ENCODE data around the gene ZNF516. TPM values are rescaled to one million over a fixed set of nuclear protein-coding genes. Genes with fewer than 3 reads are reported as not detected.

Gene ZNF516
- total and polyA plus RNA-seq, 10 of the 15 experiments (the other 5 are each of a cell fraction or from before 2014, with no cell fraction given): 2.0 to 32.0 (median 8.3) TPM

- in situ Hi-C loops (cut with MboI) (no loop called here), intact Hi-C loops (cut with micrococcal nuclease; ENCODE audit: unreplicated experiment) (no loop called here)
- Histone ChIP-seq H3K27me3 (replicated peaks in 1 of 2; ENCODE audit: control insufficient read depth in 2 of 2, insufficient read depth in 2 of 2, low read length in 1 of 2) (no peaks in the 10 kb centered on the region), H3K4me3 (no peak overlapping the region), H3K79me2 (ENCODE audit: control insufficient read depth, insufficient read depth, low read length) (peaks cover 24% of the 10 kb centered on the region), H3K9me3 (replicated peaks; ENCODE audit: control insufficient read depth, insufficient read depth, low read length) (no peaks in the 10 kb centered on the region; the same call in 2 of the 3 replicates), H3K27ac (ENCODE audit: control insufficient read depth, insufficient read depth) (no peak overlapping the region), H3K9ac (ENCODE audit: control insufficient read depth, insufficient read depth, low read length) (no peak overlapping the region), H2AFZ (ENCODE audit: control insufficient read depth, low read depth, low read length) (no peak overlapping the region), H3K36me3 (ENCODE audit: control insufficient read depth in 2 of 2, insufficient read depth in 2 of 2, low read length in 1 of 2) (peaks cover 0 to 2% of the 10 kb centered on the region in 2 experiments; a peak in 3 of 4 replicates), H4K20me1 (ENCODE audit: control insufficient read depth, insufficient read depth) (peaks cover 7% of the 10 kb centered on the region), H3K4me1 (ENCODE audit: control insufficient read depth, insufficient read depth, low read length) (peaks cover 29% of the 10 kb centered on the region), H3K4me2 (ENCODE audit: control insufficient read depth, insufficient read depth) (no peak overlapping the region)
- ChIA-PET SMC1A (ENCODE audit: uncharacterized antibody, unreplicated experiment) (no interaction called here), POLR2A (no interaction called here), CTCF (no interaction called here), RAD21 (ENCODE audit: unreplicated experiment) (no interaction called here)
- FAIRE-seq (no peak), ATAC-seq (no peak), DNase-seq (ENCODE audit: low read depth, low spot score) (no peak)
- TF ChIP-seq CEBPB (IDR thresholded peaks at IDR 0.05; ENCODE audit: borderline replicate concordance in 1 of 2, low read depth in 2 of 2, low read length in 2 of 2): no peak
- TF ChIP-seq, protein P1, sequence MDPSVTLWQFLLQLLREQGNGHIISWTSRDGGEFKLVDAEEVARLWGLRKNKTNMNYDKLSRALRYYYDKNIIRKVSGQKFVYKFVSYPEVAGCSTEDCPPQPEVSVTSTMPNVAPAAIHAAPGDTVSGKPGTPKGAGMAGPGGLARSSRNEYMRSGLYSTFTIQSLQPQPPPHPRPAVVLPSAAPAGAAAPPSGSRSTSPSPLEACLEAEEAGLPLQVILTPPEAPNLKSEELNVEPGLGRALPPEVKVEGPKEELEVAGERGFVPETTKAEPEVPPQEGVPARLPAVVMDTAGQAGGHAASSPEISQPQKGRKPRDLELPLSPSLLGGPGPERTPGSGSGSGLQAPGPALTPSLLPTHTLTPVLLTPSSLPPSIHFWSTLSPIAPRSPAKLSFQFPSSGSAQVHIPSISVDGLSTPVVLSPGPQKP (IDR thresholded peaks at IDR 0.05; ENCODE audit: low read depth, low read length): no peak
- TF ChIP-seq, protein P2, sequence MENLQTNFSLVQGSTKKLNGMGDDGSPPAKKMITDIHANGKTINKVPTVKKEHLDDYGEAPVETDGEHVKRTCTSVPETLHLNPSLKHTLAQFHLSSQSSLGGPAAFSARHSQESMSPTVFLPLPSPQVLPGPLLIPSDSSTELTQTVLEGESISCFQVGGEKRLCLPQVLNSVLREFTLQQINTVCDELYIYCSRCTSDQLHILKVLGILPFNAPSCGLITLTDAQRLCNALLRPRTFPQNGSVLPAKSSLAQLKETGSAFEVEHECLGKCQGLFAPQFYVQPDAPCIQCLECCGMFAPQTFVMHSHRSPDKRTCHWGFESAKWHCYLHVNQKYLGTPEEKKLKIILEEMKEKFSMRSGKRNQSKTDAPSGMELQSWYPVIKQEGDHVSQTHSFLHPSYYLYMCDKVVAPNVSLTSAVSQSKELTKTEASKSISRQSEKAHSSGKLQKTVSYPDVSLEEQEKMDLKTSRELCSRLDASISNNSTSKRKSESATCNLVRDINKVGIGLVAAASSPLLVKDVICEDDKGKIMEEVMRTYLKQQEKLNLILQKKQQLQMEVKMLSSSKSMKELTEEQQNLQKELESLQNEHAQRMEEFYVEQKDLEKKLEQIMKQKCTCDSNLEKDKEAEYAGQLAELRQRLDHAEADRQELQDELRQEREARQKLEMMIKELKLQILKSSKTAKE (IDR thresholded peaks at IDR 0.05; ENCODE audit: low read depth, poor library complexity, severe bottlenecking): no peak
- WGBS (ENCODE audit: insufficient coverage, insufficient replicate concordance, low lambda C conversion rate, missing lambda C conversion rate): 78% methylated on average over 8 of the region's 8 CpGs
- BruUV-seq (replicated peaks): no TSS peak
Measured at GRCh38 chr18:76387608-76388007, 107.4 kb downstream of the ZNF516 start.

- no TSS peak for BruUV-seq (replicated peaks)
- H3K4me1 ChIP-seq (ENCODE audit: control insufficient read depth, insufficient read depth, low read length): peaks cover 29% of the 10 kb centered on the region
- ATAC-seq (no peak), DNase-seq (ENCODE audit: low read depth, low spot score) (no peak), FAIRE-seq (no peak)
- RAD21 ChIA-PET (ENCODE audit: unreplicated experiment): no interaction called here
- SMC1A ChIA-PET (ENCODE audit: uncharacterized antibody, unreplicated experiment): no interaction called here
- in situ Hi-C loops (cut with MboI) (no loop called here), intact Hi-C loops (cut with micrococcal nuclease; ENCODE audit: unreplicated experiment) (no loop called here)
- H3K79me2 ChIP-seq (ENCODE audit: control insufficient read depth, insufficient read depth, low read length): peaks cover 24% of the 10 kb centered on the region
- H3K36me3 ChIP-seq (ENCODE audit: control insufficient read depth in 2 of 2, insufficient read depth in 2 of 2, low read length in 1 of 2): peaks cover 0 to 2% of the 10 kb centered on the region in 2 experiments; a peak in 3 of 4 replicates
- POLR2A ChIA-PET: no interaction called here
- WGBS (ENCODE audit: insufficient coverage, insufficient replicate concordance, low lambda C conversion rate, missing lambda C conversion rate): 33% methylated on average over 13 of the region's 13 CpGs
- 0 out of 2 replicates have a peak overlapping the region, but pooled peaks have one; percentile 17 for H3K4me2 ChIP-seq (ENCODE audit: control insufficient read depth, insufficient read depth)
- CTCF ChIA-PET: no interaction called here
- H4K20me1 ChIP-seq (ENCODE audit: control insufficient read depth, insufficient read depth): peaks cover 7% of the 10 kb centered on the region
- no peaks in the 10 kb centered on the region; the same call in 2 of the 3 replicates for H3K9me3 ChIP-seq (replicated peaks; ENCODE audit: control insufficient read depth, insufficient read depth, low read length)
- no peak overlapping the region for H3K27ac ChIP-seq (ENCODE audit: control insufficient read depth, insufficient read depth)
- H3K27me3 ChIP-seq (replicated peaks in 1 of 2; ENCODE audit: control insufficient read depth in 2 of 2, insufficient read depth in 2 of 2, low read length in 1 of 2): no peaks in the 10 kb centered on the region
- H3K4me3 ChIP-seq: no peak overlapping the region
- H3K9ac ChIP-seq (ENCODE audit: control insufficient read depth, insufficient read depth, low read length): no peak overlapping the region
- H2AFZ ChIP-seq (ENCODE audit: control insufficient read depth, low read depth, low read length): no peak overlapping the region
- TF ChIP-seq NRF1 (conservative IDR thresholded peaks at IDR 0.05; ENCODE audit: low read depth, low read length) (no peak), SUPT20H (IDR thresholded peaks at IDR 0.05; ENCODE audit: borderline replicate concordance, control insufficient read depth, low read depth, low read length) (no peak), HDAC2 (IDR thresholded peaks at IDR 0.05) (no peak), RUNX3 (IDR thresholded peaks at IDR 0.05; ENCODE audit: low read length) (peak; percentile 30; the same call in 1 of the 2 replicates), ZNF207 (IDR thresholded peaks at IDR 0.05; ENCODE audit: borderline replicate concordance) (no peak), ZNF217 (IDR thresholded peaks at IDR 0.05) (no peak)
- TF ChIP-seq, protein P3, sequence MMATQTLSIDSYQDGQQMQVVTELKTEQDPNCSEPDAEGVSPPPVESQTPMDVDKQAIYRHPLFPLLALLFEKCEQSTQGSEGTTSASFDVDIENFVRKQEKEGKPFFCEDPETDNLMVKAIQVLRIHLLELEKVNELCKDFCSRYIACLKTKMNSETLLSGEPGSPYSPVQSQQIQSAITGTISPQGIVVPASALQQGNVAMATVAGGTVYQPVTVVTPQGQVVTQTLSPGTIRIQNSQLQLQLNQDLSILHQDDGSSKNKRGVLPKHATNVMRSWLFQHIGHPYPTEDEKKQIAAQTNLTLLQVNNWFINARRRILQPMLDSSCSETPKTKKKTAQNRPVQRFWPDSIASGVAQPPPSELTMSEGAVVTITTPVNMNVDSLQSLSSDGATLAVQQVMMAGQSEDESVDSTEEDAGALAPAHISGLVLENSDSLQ (IDR thresholded peaks at IDR 0.05): no peak
Measured at GRCh38 chr18:76386886-76387285, 108.2 kb downstream of the ZNF516 start.

Measured in GM12878 (cell line).